Measurements from ENCODE around the gene TRIM37.

- TF ChIP-seq CTCF (tag by site-specific recombination; IDR thresholded peaks at IDR 0.05) (no peak), ZNF707 (tag by site-specific recombination; IDR thresholded peaks at IDR 0.05) (no peak), ZBTB11 (tag by site-specific recombination; conservative IDR thresholded peaks at IDR 0.05; ENCODE audit: low read depth) (no peak), ZSCAN18 (tag by site-specific recombination; IDR thresholded peaks at IDR 0.05) (no peak), ZNF302 (tag by site-specific recombination; IDR thresholded peaks at IDR 0.05; ENCODE audit: low read depth) (no peak)
Observed at GRCh38 chr17:58965221-58965620, 141.5 kb downstream of the TRIM37 start.
